Epithelial cell of proximal tubule (primary cell): ENCODE results near the gene LDLRAD3. TPM values are rescaled to one million over a fixed set of nuclear protein-coding genes. Genes with fewer than 3 reads are reported as not detected.
"Not testable (repeated sequence)": the region's sequence is repeated elsewhere in the genome, so short reads cannot be mapped to it uniquely, and the experiment has no call there.

Experiments
- DNase-seq: peaks from one replicate; pipeline ENCODE4 v3.0.0-alpha.2; 2011; ENCODE audit warnings: low read depth
- H3K4me3 ChIP-seq: 2 replicates; pipeline ENCODE4 v1.5.1; 2011; ENCODE audit warnings: low read depth, mild to moderate bottlenecking, low read length
- total RNA-seq: library from RNA; depleted of rRNA; stranded (reverse); fragments of >200 nt; gene quantifications from 2 replicates; pipeline ENCODE4 v1.2.3, GENCODE V29; 2015
- TF ChIP-seq, protein P1 (sequence below): conservative IDR thresholded peaks from 2 replicates; pipeline ENCODE4 v1.5.1; 2012; ENCODE audit warnings: low read depth, mild to moderate bottlenecking, low read length

Gene LDLRAD3
- total RNA-seq, 1 donor from 2014 or later = 8.2 TPM

DNA sequence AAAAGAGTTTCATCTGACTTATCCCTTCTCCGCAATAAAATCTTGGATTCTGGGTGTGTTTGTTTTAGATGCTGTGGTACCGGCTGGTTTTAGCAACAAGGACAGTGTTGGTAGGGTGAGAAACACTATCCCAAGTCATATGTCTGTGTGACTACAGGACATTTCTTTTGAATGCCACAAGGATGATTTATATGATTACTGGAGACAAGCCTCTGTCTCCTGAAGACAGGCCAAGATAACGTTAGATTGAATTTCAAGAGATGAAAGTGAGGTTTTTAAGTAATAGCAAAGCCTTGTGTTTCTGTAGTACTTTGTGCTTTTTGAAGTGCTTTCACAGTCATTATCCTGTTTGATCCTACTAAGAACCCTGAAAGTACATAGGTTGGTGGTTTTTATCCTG lies 243.8 kb downstream of the LDLRAD3 start:
- TF ChIP-seq, protein P1, sequence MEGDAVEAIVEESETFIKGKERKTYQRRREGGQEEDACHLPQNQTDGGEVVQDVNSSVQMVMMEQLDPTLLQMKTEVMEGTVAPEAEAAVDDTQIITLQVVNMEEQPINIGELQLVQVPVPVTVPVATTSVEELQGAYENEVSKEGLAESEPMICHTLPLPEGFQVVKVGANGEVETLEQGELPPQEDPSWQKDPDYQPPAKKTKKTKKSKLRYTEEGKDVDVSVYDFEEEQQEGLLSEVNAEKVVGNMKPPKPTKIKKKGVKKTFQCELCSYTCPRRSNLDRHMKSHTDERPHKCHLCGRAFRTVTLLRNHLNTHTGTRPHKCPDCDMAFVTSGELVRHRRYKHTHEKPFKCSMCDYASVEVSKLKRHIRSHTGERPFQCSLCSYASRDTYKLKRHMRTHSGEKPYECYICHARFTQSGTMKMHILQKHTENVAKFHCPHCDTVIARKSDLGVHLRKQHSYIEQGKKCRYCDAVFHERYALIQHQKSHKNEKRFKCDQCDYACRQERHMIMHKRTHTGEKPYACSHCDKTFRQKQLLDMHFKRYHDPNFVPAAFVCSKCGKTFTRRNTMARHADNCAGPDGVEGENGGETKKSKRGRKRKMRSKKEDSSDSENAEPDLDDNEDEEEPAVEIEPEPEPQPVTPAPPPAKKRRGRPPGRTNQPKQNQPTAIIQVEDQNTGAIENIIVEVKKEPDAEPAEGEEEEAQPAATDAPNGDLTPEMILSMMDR = no peak
- H3K4me3 ChIP-seq = no peak overlapping the region
- DNase-seq = no peak

DNA sequence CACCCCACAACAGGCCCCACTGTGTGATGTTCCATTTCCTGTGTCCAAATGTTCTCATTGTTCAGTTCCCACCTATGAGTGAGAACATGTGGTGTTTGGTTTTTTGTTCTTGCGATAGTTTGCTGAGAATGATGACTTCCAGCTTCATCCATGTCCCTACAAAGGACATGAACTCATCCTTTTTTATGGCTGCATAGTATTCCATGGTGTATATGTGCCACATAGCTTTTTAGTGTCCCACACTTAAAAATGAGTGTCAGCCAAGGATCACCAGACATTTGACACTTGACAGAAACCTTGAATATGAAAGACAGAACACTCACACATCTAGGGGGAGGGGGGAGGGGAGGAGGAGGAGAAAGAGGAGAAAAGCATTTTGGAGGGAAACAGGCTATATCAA lies 245.9 kb downstream of the LDLRAD3 start:
- H3K4me3 ChIP-seq, DNase-seq: not testable (repeated sequence)

DNA sequence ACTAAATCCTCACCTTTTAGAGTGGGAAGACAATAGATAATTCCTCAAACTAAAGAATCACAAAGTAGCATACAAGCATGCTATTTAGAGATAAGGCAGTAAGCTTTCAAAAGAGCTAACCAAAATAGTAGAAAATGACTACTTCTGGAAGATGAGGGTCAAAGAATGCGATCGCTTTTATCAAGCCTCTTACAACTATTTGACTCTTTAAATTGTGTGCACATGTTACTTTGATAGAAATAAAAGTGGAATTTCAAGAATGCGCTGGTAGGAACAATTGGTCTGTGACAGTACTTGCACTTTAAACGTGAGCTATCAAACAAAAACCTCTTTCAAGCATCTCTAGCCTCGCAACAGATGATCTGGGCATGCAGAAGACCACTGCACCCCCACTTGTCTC lies 248.1 kb downstream of the LDLRAD3 start:
- H3K4me3 ChIP-seq = no peak overlapping the region
- DNase-seq = no peak
- TF ChIP-seq, protein P1 = no peak

DNA sequence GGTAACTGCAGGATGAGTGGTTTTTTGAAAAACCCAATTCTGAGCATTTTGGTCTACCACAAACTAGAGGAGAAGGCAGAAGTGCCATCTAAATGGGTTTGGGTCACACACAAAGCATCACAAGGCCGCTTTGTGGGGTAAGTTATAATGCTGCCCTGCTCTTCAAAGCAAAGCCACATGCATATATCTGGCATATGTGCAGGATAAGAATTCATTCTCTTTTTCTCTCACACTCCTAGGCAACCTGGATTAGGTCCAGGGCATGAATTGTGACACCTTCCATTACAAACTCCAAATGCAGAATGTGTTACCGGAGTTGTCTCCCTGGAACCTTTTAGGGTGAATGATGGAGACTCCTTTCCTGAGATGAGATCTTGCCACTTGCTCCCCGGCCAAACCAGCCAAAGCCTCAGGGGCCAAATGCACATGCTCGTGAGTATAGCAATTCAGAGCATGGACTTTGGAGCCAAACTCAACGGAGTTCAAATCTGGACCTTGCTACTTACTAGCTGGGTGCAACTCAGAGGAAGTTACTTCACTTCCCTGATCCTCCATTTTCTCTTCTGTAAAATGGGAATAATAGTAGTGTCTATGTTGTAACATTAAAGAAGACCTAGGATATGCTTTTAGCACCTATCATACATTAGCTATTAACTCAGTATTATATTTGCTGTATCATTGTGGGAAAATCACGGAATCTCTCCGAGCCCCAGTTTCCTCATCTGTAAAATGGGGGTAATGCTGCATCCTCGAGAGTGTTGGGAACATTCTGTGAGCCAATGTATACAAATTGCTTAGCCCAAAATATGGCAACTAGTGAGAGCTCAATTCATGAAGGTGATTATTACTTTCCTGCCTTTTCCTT lies 248.8 kb downstream of the LDLRAD3 start:
- no peak for DNase-seq
- H3K4me3 ChIP-seq = no peak overlapping the region
- TF ChIP-seq, protein P1 = no peak

DNA sequence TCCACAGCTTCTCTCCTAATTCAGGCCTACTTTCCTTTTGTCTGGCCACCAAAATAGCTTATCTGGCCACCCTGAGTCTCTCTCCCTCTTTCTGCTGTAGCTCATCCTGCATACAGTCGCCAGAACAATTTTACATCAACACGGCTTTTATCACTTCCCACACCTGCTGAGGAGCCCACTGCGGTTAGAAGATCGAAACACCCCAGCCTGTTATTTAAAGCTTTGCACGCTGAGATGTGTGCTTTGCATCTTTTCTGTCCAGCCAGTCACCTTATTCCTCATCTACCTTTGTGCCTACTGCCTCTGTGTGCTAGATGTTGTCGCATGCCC lies 249.4 kb downstream of the LDLRAD3 start:
- H3K4me3 ChIP-seq = no peak overlapping the region
- TF ChIP-seq, protein P1 = no peak
- no peak for DNase-seq

DNA sequence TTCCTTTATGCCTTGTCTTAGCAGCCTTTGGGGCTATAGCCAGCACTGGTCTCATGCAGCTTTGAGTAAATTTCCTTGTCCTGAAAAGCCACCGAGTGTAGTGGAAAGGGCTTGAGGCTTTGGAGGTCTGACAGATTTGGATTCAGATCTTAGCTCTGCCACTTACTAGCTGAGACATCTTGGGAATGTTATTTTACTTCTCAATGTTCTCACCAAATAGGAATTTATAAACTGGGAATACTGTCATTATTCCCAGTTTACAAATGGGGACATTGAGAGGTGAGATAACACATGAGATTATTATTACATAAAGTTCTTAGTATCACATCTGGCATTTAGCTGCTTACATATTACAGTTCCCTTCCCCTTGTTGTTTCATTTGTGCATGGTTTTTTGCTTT lies 249.9 kb downstream of the LDLRAD3 start:
- TF ChIP-seq, protein P1 = no peak
- no peak overlapping the region for H3K4me3 ChIP-seq
- DNase-seq = no peak

DNA sequence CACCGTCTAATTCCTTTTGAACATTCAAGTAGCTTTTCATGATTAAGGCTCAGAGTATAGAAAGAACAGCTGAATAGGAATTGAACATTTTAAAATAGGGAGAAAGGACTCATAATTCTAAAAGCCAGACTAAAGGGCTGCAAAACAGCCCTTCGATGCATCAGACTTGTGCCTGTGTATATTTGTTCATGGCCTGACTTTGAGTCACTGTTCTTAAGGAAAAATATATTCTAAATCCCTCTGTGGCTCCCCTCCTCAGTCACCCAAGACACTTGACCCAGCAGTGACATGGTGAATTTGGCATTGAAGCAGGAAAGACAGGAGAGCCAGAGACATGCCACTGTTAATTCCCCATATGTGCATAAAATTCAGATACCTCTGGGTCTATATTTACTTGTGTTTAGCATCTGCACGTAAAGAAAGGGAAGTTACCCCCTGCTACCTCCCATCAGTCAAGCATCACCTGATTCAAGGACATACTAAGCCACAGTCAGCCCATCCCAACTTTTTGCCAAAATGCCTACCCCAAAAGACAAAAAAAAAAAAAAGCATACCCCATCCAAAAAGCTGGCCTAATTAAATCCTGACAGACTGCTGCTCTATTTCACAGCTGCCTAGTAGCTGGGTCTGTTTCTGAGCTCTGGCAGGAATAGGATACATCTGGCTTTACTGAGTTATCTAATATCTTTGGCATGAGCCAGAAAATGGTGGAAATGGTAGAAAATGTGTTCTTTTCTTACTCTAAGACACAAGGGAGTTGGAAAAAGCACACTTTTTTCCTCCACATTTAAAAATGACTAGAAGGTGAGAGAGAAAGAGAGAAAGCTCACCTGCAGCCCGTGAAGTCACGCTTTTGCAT lies 251.9 kb downstream of the LDLRAD3 start:
- TF ChIP-seq, protein P1 = no peak
- no peak overlapping the region for H3K4me3 ChIP-seq
- no peak for DNase-seq
